Gastrocnemius medialis (tissue), 4 donors: ENCODE measurements around the gene OGDH. TPM values are rescaled to one million over a fixed set of nuclear protein-coding genes. Genes with fewer than 3 reads are reported as not detected.
A peak's percentile ranks its signal among the peaks of the same experiment; 100 is the strongest.

Experiments used
- ATAC-seq, 2 donors: fragments of 150-250 bp; one replicate each; pipeline ENCODE4 v1.9.1; 2016
- DNase-seq, 2 donors: peaks; one replicate each; pipeline ENCODE4 v3.0.0-alpha.2; 2019
- H3K27ac ChIP-seq, 4 donors: fragments of 200-600 bp; sonication (generic); 1 replicate in 1 of 4; 2 replicates in 3 of 4; pipeline ENCODE4 v1.5.1; 2016 to 2018; ENCODE audit warnings: mild to moderate bottlenecking in 2 of 4, moderate library complexity in 1 of 4
- H3K27me3 ChIP-seq, 3 donors: fragments of 200-600 bp; sonication (generic) in 2 of 3; 1 replicate in 1 of 3; 2 replicates in 2 of 3; pipeline versions ENCODE4 v1.5.1 to v1.6.0; 2016 to 2019; ENCODE audit warnings: mild to moderate bottlenecking in 1 of 3, moderate library complexity in 1 of 3
- H3K36me3 ChIP-seq, 2 donors: fragments of 200-600 bp; sonication (generic) in 1 of 2; one replicate each; pipeline ENCODE4 v1.5.1; 2017 to 2018
- H3K4me1 ChIP-seq, 2 donors: fragments of 200-600 bp; sonication (generic) in 1 of 2; one replicate each; pipeline ENCODE4 v1.5.1; 2016 to 2017; ENCODE audit warnings: mild to moderate bottlenecking in 2 of 2
- H3K4me3 ChIP-seq, 4 donors: fragments of 200-600 bp; sonication (generic) in 3 of 4; 1 replicate in 1 of 4; 2 replicates in 3 of 4; pipeline ENCODE4 v1.5.1; 2016 to 2019; ENCODE audit warnings: mild to moderate bottlenecking in 2 of 4
- H3K9me3 ChIP-seq, 3 donors: fragments of 200-600 bp; sonication (generic) in 2 of 3; 1 replicate in 1 of 3; 2 replicates in 2 of 3; pipeline ENCODE4 v1.5.1; 2016 to 2019
- POLR2A ChIP-seq, 2 donors: fragments of 450-650 bp; IDR thresholded peaks; one replicate each; pipeline ENCODE4 v1.6.1; 2017; ENCODE audit warnings: antibody characterized with exemption in 2 of 2, mild to moderate bottlenecking in 2 of 2, moderate library complexity in 2 of 2
- in situ Hi-C, 4 donors: fragments of 200-750 bp; cut with MboI; loops; one replicate each; pipeline versions ENCODE4 v1.15.0 to v1.8.0; 2017; ENCODE audit warnings: low sequenced_read_pairs in 4 of 4
- intact Hi-C: fragments of 100-400 bp; cut with DNase I; formaldehyde crosslinking; loops from one replicate; pipeline ENCODE4 v1.15.1; 2023; ENCODE audit warnings: low total_unique reads
- total RNA-seq, 4 donors: library from RNA; depleted of rRNA; stranded (reverse); fragments of >200 nt; gene quantifications; one replicate each; pipeline versions ENCODE4 v1.1.0 to v1.2.3, GENCODE V29; 2016
- TF ChIP-seq, protein P1 (sequence below), 5 experiments: fragments of 450-650 bp in 3 of 5; fragments of 200-600 bp in 2 of 5; sonication (generic) in 2 of 5; IDR thresholded peaks in 4 of 5; conservative IDR thresholded peaks in 1 of 5; 1 replicate in 4 of 5; 2 replicates in 1 of 5; pipeline ENCODE4 v1.5.1; 2016 to 2019; ENCODE audit warnings: antibody characterized with exemption in 5 of 5, mild to moderate bottlenecking in 3 of 5, moderate library complexity in 3 of 5

Gene OGDH
- 100 to 1,000 TPM; 224 to 462 (median 396) TPM for total RNA-seq

DNA sequence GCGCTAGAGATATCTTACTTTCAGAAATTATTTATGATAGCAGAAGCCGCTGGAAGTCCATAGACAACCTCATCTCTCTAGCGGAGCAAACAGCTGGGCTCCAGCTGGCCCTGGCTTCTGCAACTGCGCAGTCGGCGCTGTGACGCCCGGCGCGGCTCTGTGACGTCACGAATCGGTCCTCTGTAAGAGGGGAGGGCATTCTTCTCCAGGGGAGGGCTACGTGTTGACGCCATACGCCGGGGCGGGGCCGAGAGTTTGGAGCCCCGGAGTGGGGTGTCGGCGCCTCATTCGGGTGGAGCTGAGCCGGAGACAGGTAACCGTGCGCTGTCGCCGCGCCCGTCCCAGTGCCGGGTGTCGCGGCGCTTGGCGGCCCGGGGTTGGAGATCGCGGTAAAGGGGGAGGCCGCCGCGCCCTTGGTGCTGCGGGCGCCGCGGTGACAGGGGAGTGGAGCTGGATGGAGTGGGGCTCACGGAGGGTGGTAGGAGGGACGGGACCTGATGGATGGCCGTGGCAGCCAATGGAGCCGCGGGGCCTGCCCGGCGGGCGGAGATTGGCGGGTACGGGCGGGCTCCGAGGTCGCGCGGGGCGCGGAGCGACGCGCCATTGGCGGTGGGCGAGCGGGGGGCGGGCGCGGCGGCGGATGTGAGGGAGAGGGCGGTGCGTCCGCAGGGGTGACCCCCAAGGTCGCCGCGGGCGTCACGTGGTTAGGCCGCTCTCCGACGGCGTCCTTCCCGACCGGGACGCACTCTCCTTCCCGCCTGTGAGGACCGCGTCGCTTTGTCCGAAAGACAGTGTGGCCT, at the start of gene OGDH:
TSS of gene OGDH (plus strand) at position 287 of the 800 bp plus-strand sequence. CDS start 17,717 bp downstream, outside the sequence.
- Histone ChIP-seq H3K36me3 (no peaks in the 10 kb centered on the region), H3K9me3 (no peaks in the 10 kb centered on the region), H3K4me3 (peak within 1 kb of the TSS; percentile 72 to 88 (median 82)), H3K27me3 (no peaks in the 10 kb centered on the region), H3K4me1 (peaks cover 13 to 14% of the 10 kb centered on the region in 2 donors), H3K27ac (peak within 1 kb of the TSS; percentile 91 to 99 (median 96))
- TF ChIP-seq, protein P1, sequence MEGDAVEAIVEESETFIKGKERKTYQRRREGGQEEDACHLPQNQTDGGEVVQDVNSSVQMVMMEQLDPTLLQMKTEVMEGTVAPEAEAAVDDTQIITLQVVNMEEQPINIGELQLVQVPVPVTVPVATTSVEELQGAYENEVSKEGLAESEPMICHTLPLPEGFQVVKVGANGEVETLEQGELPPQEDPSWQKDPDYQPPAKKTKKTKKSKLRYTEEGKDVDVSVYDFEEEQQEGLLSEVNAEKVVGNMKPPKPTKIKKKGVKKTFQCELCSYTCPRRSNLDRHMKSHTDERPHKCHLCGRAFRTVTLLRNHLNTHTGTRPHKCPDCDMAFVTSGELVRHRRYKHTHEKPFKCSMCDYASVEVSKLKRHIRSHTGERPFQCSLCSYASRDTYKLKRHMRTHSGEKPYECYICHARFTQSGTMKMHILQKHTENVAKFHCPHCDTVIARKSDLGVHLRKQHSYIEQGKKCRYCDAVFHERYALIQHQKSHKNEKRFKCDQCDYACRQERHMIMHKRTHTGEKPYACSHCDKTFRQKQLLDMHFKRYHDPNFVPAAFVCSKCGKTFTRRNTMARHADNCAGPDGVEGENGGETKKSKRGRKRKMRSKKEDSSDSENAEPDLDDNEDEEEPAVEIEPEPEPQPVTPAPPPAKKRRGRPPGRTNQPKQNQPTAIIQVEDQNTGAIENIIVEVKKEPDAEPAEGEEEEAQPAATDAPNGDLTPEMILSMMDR (IDR thresholded peaks at IDR 0.05 in 4 of 5, conservative IDR thresholded peaks at IDR 0.05 in 1 of 5): peak in 1 of 5 experiments; percentile 23
- peak; percentile 98 for TF ChIP-seq POLR2A (IDR thresholded peaks at IDR 0.05)
- DNase-seq (peak; percentile 98), ATAC-seq (peak; percentile 88 to 92)
- intact Hi-C loops (loop anchor here (1.0 to 5.0 kb wide), 7 partner anchors 24 to 279 kb away; partner anchors contain the start of genes H2AZ2, PPIA, PURB and TMED4), in situ Hi-C loops (no loop called here)

GRCh38 chr7:44557485-44557884, 48.9 kb upstream of the OGDH start:
- TF ChIP-seq, protein P1 (IDR thresholded peaks at IDR 0.05 in 4 of 5, conservative IDR thresholded peaks at IDR 0.05 in 1 of 5): no peak
- TF ChIP-seq POLR2A (IDR thresholded peaks at IDR 0.05): no peak

DNA sequence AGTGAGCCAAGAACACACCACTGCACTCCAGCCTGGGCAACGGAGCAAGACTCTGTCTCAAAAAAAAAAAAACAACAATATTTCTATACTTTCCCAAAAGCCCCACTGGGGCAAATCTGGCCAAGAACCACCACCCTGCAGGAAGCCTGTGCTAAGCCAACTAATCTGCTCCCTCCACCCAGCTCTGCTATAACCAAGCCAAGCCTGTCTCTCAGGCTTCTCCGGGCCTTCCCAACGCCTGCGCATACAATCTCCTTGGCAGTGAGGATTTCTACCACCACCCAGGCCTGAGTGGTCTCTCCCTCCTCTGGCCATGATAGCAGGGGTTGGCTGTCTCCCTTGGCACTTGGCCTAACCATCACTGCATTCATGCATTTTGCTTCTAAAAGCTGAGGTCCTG, 46.9 kb upstream of the OGDH start:
- peaks cover 0 to 14% of the 10 kb centered on the region in 2 donors for H3K36me3 ChIP-seq
- H3K27me3 ChIP-seq: no peaks in the 10 kb centered on the region
- no peaks in the 10 kb centered on the region for H3K9me3 ChIP-seq
- H3K4me1 ChIP-seq: no peaks in the 10 kb centered on the region
- no peak for TF ChIP-seq POLR2A (IDR thresholded peaks at IDR 0.05)
- TF ChIP-seq, protein P1 (IDR thresholded peaks at IDR 0.05 in 4 of 5, conservative IDR thresholded peaks at IDR 0.05 in 1 of 5): no peak
- H3K4me3 ChIP-seq: no peak overlapping the region
- in situ Hi-C loops: no loop called here
- DNase-seq: no peak
- intact Hi-C loops: no loop called here
- ATAC-seq: no peak
- H3K27ac ChIP-seq: no peak overlapping the region

More at GRCh38 chr7:44557485-44557884, 48.9 kb upstream of the OGDH start:
- no peak for DNase-seq
- no peak for ATAC-seq
- no peaks in the 10 kb centered on the region for H3K27me3 ChIP-seq
- H3K9me3 ChIP-seq: no peaks in the 10 kb centered on the region
- no peak overlapping the region for H3K4me3 ChIP-seq
- no peak overlapping the region for H3K27ac ChIP-seq
- intact Hi-C loops: no loop called here
- in situ Hi-C loops: no loop called here
- no peaks in the 10 kb centered on the region for H3K4me1 ChIP-seq
- no peaks in the 10 kb centered on the region for H3K36me3 ChIP-seq

- Histone ChIP-seq H3K9me3 (no peaks in the 10 kb centered on the region), H3K4me3 (no peak overlapping the region), H3K36me3 (peaks cover 0 to 31% of the 10 kb centered on the region in 2 donors), H3K4me1 (peaks cover 0 to 5% of the 10 kb centered on the region in 2 donors), H3K27ac (no peak overlapping the region), H3K27me3 (no peaks in the 10 kb centered on the region)
- intact Hi-C loops: loop anchor here (10.0 kb wide), 1 partner anchor 187 kb away; no protein-coding TSS in a partner anchor
- DNase-seq (no peak), ATAC-seq (no peak)
- in situ Hi-C loops: no loop called here
- TF ChIP-seq, protein P1 (IDR thresholded peaks at IDR 0.05 in 4 of 5, conservative IDR thresholded peaks at IDR 0.05 in 1 of 5): no peak
- TF ChIP-seq POLR2A (IDR thresholded peaks at IDR 0.05): no peak
These were observed 44.9 kb upstream of the OGDH start for GRCh38 chr7:44561481-44561880.
